ENCODE results near the gene CRYBB3.
"Not testable (repeated sequence)": the region's sequence is repeated elsewhere in the genome, so short reads cannot be mapped to it uniquely, and the experiment has no call there.

The CRYBB3 gene

DNA sequence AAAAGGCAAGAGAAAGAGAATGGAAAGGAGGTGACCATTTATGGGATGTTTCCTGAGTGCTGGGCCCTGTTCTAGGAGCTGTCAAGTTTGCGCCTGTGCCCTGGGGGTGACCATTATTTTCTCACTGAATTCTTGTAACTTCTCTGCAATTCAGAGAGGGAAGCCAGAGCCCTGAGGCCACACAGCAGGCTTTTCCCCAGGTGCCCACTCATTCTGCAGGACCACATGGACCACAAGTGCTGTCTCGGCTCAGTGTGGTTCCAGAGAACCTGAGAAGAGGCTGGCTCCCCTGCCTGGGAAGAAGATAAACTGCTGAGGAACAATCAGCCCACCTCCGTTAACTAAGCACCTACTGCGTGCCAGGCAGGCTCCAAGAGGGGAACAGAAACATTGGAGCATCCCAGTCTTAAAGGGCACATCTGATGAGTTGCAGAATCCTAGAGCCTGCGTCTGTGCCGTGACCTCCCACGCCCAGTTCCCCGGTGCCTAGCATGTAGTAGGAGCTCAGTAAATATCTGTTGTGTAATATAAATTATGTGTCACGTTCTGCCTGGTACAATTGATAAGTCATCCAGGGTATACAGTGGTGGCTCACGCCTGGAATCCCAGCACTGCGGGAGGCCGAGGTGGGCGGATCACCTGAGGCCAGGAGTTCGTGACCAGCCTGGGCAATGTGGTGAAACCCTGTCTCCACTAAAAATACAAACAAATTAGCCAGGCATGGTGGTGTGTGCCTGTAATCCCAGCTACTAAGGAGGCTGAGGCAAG, 31.6 kb upstream of the CRYBB3 start:
- DNase-seq = no peak
- TF ChIP-seq GATA1 (IDR thresholded peaks at IDR 0.05; ENCODE audit: low read depth, low read length) (no peak), POLR2A (IDR thresholded peaks at IDR 0.05; ENCODE audit: low read length) (no peak)

DNA sequence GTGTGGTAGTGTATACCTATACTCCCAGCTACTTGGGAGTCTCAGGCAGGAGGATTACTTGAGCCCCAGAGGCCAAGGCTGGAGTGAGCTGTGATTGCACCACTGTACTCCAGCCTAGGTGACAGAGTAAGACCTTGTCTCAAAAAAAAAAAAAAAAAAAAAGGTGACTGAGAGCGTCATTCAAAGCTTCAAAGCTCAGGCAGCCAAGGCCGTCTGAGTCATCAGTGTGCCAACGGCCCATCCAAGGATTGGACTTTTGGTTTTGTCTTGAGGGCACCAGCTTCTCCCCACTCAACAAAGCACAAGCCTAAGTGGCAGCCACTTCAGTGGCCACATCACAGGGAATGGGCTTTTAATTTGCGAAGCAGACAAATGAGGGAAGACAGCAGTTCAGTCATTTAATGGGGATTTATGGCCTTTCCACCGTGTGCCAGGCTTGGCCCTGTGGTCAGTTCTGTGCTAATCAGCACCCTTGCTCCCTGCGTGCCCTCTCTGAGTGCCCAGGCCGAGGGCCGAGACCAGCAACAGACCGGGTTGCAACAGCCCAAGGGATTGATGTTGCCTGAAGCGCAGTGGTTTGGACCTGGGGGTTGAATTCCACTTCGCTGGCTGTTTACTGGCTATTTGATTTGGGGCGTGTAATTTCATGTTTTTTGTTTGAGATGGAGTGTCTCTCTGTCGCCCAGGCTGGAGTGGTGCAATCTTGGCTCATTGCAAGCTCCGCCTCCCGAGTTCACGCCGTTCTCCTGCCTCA, 30.2 kb upstream of the CRYBB3 start:
- TF ChIP-seq POLR2A (IDR thresholded peaks at IDR 0.05; ENCODE audit: low read length) (no peak), GATA1 (IDR thresholded peaks at IDR 0.05; ENCODE audit: low read depth, low read length) (no peak)
- no peak for DNase-seq

GRCh38 chr22:25170426-25170980, 29.2 kb upstream of the CRYBB3 start:
- DNase-seq = no peak
- TF ChIP-seq GATA1 (IDR thresholded peaks at IDR 0.05; ENCODE audit: low read depth, low read length) (no peak), POLR2A (IDR thresholded peaks at IDR 0.05; ENCODE audit: low read length) (no peak)

- TF ChIP-seq POLR2A (IDR thresholded peaks at IDR 0.05; ENCODE audit: low read length) = no peak
- no peak for TF ChIP-seq GATA1 (IDR thresholded peaks at IDR 0.05; ENCODE audit: low read depth, low read length)
- DNase-seq = peak; percentile 26 to 35
Observed at GRCh38 chr22:25172153-25172552, 27.5 kb upstream of the CRYBB3 start.

DNA sequence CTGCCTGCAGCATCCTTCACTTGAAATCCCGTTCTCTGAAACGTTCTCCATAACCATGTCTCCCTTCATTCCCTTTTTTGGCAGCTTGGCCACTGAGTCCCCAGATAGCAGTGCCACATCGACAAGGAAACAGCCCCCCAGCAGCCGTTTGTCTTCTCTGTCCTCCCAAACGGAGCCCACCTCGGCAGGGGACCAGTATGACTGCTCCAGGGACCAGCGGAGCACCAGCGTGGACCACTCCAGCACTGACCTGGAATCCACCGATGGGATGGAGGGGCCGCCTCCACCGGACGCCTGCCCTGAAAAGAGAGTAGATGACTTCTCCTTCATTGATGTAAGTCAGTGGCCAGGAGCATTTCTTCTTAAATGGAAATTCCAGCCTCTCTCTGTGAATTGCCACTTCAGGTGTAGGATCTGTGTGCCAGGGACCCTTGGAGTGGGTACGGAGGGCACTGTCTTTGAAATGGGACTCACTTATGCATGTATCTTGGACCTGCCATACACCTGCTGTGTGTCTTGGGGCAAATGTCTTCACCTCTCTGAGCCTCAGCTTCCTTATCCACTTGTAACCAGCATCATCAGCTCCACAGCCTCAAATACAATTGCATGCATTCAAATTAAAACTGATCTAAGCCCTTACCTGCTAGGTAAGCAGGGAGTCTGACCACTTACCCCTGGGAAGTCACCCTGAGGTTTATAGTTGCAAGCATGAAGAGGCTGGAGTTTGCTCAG, 25.3 kb upstream of the CRYBB3 start:
- DNase-seq = no peak
- TF ChIP-seq GATA1 (IDR thresholded peaks at IDR 0.05; ENCODE audit: low read depth, low read length) (no peak), POLR2A (IDR thresholded peaks at IDR 0.05; ENCODE audit: low read length) (no peak)

DNA sequence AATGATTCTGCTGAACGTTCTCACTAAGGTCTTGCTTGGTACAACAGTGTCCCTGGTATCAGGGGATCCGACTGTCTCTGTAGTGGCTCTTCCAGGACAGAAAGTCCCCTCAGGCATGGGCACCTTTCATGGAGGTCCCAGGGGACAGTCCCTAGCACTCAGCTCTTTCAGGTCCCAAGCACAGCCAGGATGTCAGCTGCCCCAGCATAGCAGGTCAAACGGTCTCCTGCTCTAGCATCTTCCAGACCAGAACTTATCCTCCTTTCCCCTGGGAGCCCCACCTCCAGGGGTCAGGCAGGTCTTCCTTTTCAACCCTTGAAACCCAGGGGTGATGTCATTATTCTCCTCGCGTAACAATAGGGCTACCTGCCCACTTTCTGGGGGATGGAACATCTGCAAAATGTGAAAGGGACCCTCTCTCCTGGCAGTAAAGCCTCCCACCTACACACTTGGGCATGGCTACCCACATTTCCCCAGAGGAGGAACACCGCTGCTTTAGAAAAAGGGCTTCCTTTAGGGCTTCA, 24.7 kb upstream of the CRYBB3 start:
- TF ChIP-seq POLR2A (IDR thresholded peaks at IDR 0.05; ENCODE audit: low read length) (no peak), GATA1 (IDR thresholded peaks at IDR 0.05; ENCODE audit: low read depth, low read length) (no peak)
- DNase-seq = no peak

DNA sequence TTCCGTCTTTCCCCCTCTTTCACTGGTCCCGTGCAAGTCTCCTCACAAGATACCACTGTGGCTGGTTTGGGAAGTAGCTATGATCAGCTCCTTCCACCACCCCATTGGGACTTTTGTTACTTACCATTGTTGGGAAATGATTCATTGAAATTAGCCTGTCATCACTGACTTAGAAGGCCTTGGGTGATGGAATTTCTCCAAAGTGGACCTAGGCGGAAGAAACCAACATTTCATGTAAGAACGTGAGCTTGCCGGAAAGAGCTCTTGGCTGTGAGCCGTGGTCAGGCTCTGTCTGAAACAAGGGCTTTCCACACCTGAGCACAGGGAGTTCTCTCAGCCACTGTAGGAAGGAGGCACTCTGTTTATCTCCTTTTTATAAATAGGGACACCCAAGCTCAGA, 23.5 kb upstream of the CRYBB3 start:
- no peak for TF ChIP-seq POLR2A (IDR thresholded peaks at IDR 0.05; ENCODE audit: low read length)
- TF ChIP-seq GATA1 (IDR thresholded peaks at IDR 0.05; ENCODE audit: low read depth, low read length) = no peak
- DNase-seq = no peak

GRCh38 chr22:25176799-25177198, 22.9 kb upstream of the CRYBB3 start:
- DNase-seq = no peak
- no peak for TF ChIP-seq GATA1 (IDR thresholded peaks at IDR 0.05; ENCODE audit: low read depth, low read length)
- TF ChIP-seq POLR2A (IDR thresholded peaks at IDR 0.05; ENCODE audit: low read length) = no peak

- TF ChIP-seq GATA1 (IDR thresholded peaks at IDR 0.05; ENCODE audit: low read depth, low read length) = no peak
- no peak for TF ChIP-seq POLR2A (IDR thresholded peaks at IDR 0.05; ENCODE audit: low read length)
Observed at GRCh38 chr22:25177226-25177625, 22.4 kb upstream of the CRYBB3 start.

DNA sequence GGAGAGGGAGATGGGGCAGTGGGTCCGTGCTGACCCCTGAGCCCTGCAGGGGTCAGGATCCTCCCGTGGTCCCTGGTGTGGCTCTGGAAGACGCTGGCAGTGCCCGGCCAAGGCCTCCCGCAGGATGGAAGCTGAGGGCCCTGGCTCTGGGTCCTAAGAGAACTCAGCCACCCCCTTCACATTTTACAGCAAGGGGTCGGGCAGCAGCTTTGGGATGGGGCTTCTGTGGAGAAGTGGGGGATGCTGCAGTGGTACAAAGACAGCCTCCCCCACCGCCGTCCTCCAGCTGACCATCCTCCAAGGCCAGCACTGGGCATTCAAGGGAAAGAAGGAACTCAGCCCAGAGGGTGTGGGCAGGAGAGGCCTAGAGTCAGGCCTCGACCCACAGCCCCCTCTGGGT, 21.8 kb upstream of the CRYBB3 start:
- TF ChIP-seq GATA1 (IDR thresholded peaks at IDR 0.05; ENCODE audit: low read depth, low read length) (no peak), POLR2A (IDR thresholded peaks at IDR 0.05; ENCODE audit: low read length) (no peak)
- DNase-seq = no peak

More at GRCh38 chr22:25177226-25177625, 22.4 kb upstream of the CRYBB3 start:
- no peak for DNase-seq

DNA sequence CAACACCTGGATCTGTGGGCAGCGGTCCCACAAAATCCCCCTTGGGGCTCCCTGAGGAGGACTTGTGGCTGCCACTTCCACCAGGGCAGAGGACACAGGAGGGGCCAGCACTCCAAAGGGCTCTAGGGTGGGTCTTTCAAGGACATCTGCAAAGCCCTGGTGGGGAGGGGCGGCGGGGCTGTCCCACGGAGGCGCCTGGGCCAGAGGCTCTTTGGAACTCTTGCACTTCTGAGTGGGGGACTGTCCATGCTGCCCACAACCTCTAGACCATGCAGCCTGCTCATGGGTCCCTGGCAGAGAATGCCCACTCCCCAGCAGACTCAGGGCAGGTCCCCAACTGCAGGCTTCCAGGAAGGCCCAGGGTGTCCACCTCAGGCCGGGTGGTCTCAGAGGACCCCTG, 21.3 kb upstream of the CRYBB3 start:
- DNase-seq = not testable (repeated sequence)

- not testable (repeated sequence) for DNase-seq
Observed at GRCh38 chr22:25178869-25179631, 20.6 kb upstream of the CRYBB3 start.
